ENCODE measurements around the gene ZMYND10. TPM values are rescaled to one million over a fixed set of nuclear protein-coding genes. Genes with fewer than 3 reads are reported as not detected.
A peak's percentile ranks its signal among the peaks of the same experiment; 100 is the strongest.

Gene ZMYND10
- total RNA-seq, 2 donors from 2014 or later, result 0.23 to 0.24 TPM

GRCh38 chr3:50373146-50374051 is 27.9 kb upstream of the ZMYND10 start:
- intact Hi-C loops (cut with DNase I), result no loop called here
- DNase-seq (ENCODE audit: low spot score), result no peak

GRCh38 chr3:50372349-50372748 is 26.8 kb upstream of the ZMYND10 start:
- intact Hi-C loops (cut with DNase I), result no loop called here

GRCh38 chr3:50371133-50371685 is 25.7 kb upstream of the ZMYND10 start:
- DNase-seq (ENCODE audit: low spot score), result no peak
- intact Hi-C loops (cut with DNase I), result no loop called here

More at GRCh38 chr3:50372349-50372748, 26.8 kb upstream of the ZMYND10 start:
- no peak for DNase-seq (ENCODE audit: low spot score)

- intact Hi-C loops (cut with DNase I), result no loop called here
- DNase-seq (ENCODE audit: low spot score), result no peak
Observed at GRCh38 chr3:50370594-50370993, 25.1 kb upstream of the ZMYND10 start.

DNA sequence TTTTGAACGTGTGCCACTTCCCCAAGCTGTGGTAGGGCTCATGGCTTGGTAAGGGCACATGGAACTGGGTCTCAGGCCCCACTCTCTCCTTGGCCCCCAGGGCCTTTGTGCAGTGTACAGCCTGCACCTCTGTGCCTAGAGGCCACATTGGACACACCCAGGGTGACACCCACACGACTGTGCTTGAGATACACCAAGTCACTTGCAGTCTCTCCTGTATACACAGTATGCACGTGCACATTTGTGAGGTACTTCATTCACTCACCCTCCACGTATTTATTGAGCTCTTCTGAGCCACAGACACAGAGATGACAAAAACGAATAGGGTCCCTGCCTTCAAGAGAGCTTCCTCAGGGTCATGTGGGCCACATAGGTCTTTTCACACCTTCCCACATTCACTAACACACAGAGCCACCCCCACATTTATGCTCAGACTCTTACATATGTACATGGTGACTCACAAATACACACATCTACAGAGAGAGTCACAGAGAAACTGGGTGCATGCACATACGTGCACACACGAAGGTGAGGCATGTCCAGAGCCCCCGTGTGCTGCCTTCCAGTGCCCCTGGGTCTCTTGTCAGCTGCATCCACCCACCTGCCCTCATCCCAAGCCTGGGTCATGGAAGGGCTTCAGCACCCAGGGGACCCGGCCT is 23.6 kb upstream of the ZMYND10 start:
- intact Hi-C loops (cut with DNase I), result no loop called here

GRCh38 chr3:50365842-50366220 is 20.3 kb upstream of the ZMYND10 start:
- DNase-seq (ENCODE audit: low spot score), result no peak
- intact Hi-C loops (cut with DNase I), result no loop called here

More for the DNA sequence above, 23.6 kb upstream of the ZMYND10 start:
- no peak for DNase-seq (ENCODE audit: low spot score)

- intact Hi-C loops (cut with DNase I), result no loop called here
- peak; percentile 95 for DNase-seq (ENCODE audit: low spot score)
Observed at GRCh38 chr3:50365080-50365841, 19.7 kb upstream of the ZMYND10 start.

DNA sequence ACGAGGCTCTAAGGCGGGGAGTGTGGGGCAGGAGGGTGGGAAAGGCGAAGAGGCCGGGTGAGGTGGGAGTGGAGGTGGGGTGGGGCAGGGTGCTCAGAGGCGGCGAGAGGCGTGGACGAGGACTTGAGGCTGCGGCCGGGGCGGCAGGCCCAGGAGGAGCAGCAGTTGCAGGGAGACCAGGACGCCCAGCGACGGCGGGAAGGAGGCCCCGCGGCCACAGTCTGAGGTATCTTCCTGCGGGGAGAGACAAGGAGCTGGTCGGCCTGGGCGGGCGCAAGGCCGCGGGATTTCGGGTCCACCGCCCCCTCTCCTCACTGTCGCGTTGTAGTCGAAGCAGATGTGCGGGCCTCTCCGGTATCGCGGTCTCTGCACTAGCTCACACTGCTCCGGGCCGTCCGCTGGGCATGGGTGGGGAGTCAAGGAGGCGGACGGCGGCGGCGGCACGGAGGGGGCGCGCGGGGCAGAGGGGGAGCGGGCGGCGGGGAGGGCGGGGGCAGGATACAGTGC is 19.1 kb upstream of the ZMYND10 start:
- intact Hi-C loops (cut with DNase I), result no loop called here
- no peak for DNase-seq (ENCODE audit: low spot score)

GRCh38 chr3:50359760-50360110 is 14.2 kb upstream of the ZMYND10 start:
- intact Hi-C loops (cut with DNase I), result no loop called here
- no peak for DNase-seq (ENCODE audit: low spot score)

DNA sequence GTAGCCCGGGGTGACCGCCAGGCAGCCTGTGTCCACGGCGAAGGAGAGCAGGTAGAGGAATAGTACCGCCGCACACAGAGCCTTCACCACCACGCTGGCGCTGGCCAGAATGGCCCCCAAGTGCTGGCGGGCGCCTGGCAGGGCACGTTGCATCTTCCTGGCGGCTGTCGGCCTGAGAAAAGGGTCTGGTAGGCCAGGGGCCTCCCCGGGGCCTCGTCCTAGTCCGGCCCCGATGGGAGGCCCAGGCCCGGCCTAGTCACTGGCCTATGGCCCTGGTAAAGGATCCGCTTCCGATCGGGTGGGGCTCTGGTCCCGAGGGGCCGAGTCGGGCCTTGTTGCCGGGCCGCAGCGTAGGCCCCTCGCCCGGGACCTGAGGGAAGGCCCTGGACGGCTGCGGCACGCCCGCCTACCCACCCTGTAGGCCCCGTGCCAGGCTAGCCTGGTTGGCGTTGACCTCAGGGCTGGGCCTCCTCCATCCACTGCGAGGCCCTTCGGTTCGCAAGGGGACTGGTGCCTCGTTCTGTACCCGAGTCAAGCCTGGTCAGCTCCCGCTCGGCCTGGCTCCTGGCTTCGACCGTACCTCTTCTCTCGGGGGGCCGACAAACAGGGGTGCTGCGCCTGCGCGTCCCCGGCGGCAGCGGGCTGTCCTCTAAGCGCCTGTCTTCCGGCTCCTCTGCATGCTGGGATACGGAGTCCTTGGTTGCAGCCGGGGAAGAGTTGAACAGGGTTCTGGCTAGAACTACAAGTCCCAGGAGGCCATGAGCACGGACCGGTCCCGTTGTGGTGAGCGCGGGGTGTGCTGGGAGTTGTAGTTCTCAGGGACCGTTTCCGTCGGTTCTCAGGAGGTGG is 13.6 kb upstream of the ZMYND10 start, which contains the start of gene TMEM115:
TSS of gene TMEM115 (minus strand) at position 611 of the 849 bp plus-strand sequence. CDS start at position 153, 458 bp downstream.
- intact Hi-C loops (cut with DNase I), result no loop called here
- DNase-seq (ENCODE audit: low spot score), result peak; percentile 98

GRCh38 chr3:50358355-50358910 is 12.9 kb upstream of the ZMYND10 start:
- DNase-seq (ENCODE audit: low spot score), result no peak
- intact Hi-C loops (cut with DNase I), result no loop called here

DNA sequence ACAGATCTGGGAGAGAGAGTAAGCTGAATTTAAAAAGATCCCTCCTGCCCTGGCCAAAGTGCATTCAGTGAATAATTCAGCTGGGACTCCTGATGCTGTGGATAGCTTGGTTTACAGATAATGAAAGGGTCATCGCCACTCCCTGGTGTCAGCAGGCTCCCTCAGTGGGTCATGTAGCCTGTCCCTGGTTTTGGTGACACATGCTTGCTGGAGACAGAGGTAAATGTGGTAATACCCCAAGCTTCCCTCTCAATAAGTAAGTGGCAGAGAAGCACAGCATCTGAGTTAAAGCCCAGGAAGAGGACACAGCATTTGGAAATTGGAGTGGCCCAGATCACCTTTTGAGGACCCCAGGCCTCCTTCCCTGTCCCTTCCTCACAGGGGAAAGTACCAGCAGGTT is 11.9 kb upstream of the ZMYND10 start:
- intact Hi-C loops (cut with DNase I), result no loop called here
- no peak for DNase-seq (ENCODE audit: low spot score)

- no peak for DNase-seq (ENCODE audit: low spot score)
- intact Hi-C loops (cut with DNase I), result no loop called here
Observed at GRCh38 chr3:50356553-50356952, 11.0 kb upstream of the ZMYND10 start.

GRCh38 chr3:50355829-50356552 is 10.5 kb upstream of the ZMYND10 start:
- intact Hi-C loops (cut with DNase I), result no loop called here
- no peak for DNase-seq (ENCODE audit: low spot score)

DNA sequence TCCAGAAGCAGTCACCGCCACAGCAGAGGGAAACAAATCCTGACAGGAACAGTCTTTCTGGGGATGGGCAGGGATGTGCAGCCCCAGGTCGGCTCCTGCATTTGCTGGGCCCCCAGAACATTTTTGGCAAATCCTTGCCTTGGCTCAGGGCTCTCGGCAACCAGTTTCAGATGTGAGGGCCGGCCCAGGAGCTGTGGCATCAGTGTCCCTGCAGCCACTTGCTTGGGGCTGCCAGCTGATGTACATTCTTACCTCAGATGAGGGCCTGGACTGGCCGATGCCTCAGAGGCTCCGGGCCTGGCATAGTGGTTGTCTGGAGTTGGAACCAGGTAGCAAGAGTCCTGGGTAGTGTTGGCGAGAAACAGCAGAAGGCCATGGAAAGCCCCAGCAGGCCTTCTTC is 9.3 kb upstream of the ZMYND10 start:
- intact Hi-C loops (cut with DNase I), result no loop called here
- DNase-seq (ENCODE audit: low spot score), result no peak

DNA sequence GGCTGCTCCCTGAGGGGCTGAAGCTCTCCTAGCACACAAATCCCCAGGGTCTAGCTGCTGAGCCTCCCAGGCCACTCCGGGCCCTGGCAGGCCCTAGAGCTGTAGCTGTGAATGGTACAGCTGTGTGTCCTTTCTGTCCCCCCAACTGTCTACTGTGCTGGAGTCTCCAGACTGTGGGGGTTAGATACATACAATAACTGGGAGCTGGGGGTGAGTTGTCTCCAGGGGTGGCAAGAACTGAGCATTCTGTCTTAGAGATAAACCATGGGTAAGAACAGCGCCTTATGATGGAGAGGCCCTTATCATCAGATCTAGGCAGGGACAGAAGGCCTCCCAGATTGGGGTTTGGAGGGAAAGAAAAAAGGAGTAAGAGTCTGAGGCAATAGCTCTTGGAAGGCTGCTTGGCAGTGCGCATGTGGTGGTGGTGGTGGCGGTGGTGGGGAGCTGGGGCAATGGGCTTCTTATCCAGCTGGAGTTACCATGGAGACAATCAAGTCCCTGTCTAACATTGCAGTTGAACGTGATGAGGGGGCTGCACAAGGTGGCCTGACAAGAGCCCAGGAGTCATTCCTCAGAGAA is 8.7 kb upstream of the ZMYND10 start:
- intact Hi-C loops (cut with DNase I), result no loop called here
- DNase-seq (ENCODE audit: low spot score), result no peak

- intact Hi-C loops (cut with DNase I), result no loop called here
- no peak for DNase-seq (ENCODE audit: low spot score)
Observed at GRCh38 chr3:50353245-50354004, 7.9 kb upstream of the ZMYND10 start.

Data from posterior vena cava (tissue), 2 donors.